CD4-positive, alpha-beta T cell treated with Interferon gamma for 1 hour (primary cell): ENCODE results near the gene OR6Y1.
A peak's percentile ranks its signal among the peaks of the same experiment; 100 is the strongest.

Experiments
- DNase-seq: peaks from one replicate; pipeline ENCODE4 v3.0.0-alpha.2; 2020

Gene OR6Y1, protein sequence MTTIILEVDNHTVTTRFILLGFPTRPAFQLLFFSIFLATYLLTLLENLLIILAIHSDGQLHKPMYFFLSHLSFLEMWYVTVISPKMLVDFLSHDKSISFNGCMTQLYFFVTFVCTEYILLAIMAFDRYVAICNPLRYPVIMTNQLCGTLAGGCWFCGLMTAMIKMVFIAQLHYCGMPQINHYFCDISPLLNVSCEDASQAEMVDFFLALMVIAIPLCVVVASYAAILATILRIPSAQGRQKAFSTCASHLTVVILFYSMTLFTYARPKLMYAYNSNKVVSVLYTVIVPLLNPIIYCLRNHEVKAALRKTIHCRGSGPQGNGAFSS

DNA sequence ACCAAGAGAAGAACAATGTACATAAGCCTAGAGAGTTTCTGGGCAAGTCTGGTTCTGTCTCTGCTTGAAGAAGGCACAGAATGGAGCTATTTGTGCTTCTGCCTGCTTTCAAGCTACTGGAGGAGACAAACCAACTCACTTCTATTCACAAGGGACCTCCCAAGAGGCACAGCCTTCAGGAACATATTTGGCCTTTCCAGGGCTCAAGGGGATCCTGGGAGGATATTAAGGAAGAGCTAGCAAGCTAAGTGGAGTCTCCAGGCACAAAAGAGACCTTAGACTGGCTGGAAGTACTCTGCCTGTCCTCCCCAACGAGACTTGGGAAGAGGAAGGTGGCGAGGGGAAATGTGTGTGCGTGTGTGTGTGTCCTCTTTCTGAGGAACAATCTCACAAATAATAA lies at the start of gene OR6Y1:
OR6Y1 (minus strand) TSS at position 54 of the 400 bp plus-strand sequence. CDS start 6,300 bp downstream, outside the sequence.
- no peak for DNase-seq

DNA sequence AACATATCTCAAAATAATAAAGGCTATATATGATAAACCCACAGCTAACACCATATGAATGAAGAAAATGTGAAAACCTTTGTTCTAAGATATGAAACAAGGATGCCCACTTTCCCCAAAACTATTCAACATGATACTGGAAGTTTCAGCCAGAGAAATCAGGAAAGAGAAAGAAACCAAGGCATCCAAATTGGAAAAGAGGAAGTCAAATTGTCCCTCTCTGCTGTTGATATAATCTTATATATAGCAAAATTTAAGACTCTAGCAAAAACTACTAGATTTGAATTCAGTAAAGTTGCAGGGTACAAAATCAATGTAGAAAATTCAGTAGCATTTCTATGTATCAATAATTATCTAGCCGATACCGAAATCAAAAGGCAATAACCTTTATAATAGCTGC lies 46.5 kb upstream of the OR6Y1 start:
- no peak for DNase-seq

DNA sequence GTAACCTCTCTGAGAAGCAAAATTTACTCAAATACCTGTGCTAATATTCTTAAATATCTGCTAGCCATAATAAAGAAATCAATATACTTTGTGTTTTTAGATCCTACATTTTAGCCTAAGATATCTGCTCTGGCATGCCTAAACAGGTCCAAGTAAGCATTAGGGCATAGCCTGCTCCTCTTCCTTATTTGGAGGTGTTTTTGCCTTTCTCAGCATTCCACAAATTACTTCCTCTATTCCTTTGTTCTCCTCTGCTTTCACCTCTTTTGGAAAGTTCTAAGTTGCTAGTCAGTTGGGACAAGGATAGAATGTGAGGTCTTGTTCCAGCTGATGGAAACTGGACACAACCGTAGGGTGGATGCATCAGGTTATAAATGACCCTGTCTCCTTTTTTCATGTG lies 32.7 kb upstream of the OR6Y1 start:
- DNase-seq: no peak

DNA sequence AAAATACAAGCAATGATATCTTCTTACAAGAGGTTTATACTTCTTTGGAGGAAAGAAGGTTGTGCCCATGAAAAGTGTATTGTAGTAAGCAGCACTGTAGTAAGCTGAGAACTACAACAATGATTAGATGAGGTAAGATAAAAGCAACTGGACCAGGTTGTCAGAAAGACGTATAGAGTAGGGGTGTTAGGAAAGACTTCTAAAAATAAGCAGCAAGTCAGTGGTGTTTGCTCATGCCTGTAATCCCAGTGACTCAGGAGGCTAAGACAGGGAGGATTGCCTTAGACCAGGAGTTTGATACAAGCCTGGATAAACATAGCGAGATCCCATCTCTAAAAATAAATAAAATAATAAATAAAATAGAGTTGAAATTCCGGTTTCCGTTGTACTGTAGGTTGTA lies 29.8 kb upstream of the OR6Y1 start:
- no peak for DNase-seq

DNA sequence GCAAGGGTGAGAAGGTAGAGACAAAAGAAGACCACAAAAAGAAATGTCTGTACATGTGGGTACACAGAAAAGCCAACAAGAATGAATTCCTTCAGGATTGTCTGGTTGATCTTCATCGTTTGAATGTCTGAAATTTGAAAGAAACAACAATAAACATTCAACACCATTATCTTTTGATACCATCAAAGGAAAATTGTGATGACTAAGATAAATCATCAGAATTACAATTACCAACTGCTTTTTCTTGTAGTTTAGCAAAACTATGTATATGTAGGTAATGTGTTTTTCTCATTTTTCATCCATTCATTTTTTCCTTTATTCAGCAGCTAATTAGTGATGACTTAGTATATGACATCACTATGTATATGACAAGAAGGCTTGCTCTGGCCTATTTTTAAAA lies 25.5 kb upstream of the OR6Y1 start, which contains the start of gene OR10X1:
OR10X1 (minus strand) TSS at position 167 of the 400 bp plus-strand sequence; CDS start at position 167, 0 bp downstream.
- no peak for DNase-seq

DNA sequence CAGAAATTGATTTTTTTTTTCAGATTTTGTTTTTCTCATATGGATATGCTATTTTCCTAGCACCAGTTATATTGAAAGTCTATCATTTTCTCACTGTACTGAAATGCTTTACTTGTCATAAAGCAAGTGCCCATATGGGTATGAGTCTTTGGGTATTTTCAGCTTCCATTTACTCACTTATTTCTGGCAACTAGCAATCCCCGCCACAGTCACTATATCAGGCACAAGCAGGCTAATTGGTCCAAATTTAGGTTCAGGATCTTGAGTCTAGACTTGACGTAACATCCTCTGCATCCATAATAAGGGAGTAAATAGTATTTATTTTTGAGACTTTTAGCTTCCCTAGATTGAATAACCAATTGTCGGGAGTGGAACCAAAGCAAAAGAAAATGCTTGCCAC lies 23.4 kb upstream of the OR6Y1 start:
- DNase-seq: no peak

DNA sequence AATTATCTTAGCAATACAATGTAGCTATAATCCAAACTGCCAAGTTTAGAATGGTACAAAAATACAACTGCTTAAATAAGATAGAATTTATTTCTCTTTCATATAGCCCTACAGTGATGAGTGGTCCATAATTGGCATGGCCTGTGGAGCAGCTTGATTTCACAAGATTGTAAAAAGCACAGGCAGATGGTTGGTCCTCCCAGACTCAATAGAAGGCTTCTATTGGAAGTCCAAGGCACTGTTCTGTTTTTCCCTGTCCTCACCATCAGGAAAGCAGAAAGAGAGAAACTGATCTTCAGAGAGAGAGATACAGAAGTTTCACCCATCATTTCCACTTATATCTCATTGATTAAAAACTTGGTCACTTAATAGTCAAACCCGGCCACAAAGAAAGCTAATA lies 18.0 kb upstream of the OR6Y1 start:
- no peak for DNase-seq

DNA sequence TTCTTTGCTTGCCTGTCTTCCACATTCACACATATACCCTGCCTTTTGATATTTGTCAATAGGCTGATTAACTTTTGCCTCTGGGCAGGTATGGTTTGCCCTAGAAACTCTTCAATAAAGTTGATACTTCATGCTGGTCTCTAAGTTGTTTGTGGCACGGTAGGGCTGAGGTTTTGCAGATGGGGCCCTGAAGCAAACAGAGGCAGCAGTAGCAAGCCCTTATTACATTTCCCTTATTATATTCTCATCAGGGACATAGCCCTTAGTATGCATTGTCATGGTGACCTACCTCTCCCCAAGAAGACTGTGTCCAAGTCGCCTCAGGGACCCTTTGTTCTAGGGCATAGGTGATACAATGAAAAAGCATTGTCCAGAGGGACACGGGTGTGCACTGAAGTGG lies 16.3 kb upstream of the OR6Y1 start, which contains the start of gene OR6P1:
OR6P1 (minus strand) TSS at position 101 of the 400 bp plus-strand sequence. CDS start 6,976 bp downstream, outside the sequence.
- no peak for DNase-seq

DNA sequence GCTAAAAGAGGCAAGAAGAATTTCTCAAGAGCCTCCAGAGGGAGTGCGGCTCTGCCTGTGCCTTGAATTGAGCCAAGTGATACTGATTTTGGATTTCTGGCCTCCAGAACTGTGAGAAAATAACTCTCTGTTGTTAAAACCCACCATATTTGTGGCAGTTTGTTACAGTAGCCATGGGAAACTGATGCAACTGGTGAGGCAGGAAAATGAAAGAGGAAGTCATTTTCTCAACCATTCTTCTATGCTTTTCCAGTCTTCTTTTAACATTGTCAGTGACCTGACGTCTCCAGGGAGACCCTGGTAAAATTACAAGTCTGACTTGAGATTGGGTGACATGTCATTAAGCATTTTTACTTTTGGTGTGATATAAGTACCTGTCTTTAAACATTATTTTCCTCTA lies 10.4 kb upstream of the OR6Y1 start:
- DNase-seq: no peak

DNA sequence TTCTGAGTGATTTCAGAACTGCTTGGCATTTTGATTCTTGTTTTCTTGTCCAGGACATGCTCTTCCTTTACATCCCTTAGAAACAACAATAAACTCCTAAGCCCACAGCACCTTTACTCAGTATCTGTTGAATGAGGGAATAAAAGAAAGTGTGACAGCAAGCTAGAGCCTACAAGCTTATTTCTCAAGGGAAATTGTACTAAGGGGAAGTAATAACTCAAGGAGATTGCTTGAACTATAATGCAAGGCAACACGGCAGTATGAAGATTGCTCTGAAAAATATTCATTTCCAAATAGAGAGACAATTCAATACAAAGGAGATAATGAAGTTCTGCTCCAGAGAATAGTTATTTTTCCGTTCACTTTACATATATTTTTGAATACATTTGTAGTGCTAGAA lies 9.6 kb upstream of the OR6Y1 start:
- no peak for DNase-seq

DNA sequence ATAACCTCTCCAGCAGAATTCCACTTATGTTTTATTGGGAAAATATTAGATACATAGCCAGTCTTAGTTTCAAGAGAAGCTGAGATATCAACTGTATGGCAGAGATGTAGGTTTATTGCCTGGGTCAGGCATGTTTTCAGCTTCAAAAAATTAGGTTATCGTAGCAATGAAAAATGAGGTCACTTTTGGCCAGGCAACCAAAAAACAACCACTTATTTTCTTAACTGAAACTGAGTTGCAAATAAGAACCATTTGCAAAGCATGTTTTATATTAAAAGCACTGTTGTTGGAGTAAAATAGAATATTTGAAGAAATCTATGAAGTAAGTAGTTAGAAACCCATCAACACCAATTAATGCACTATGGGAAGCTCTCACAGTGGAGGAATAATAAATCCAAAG lies 5.5 kb upstream of the OR6Y1 start:
- DNase-seq: no peak

DNA sequence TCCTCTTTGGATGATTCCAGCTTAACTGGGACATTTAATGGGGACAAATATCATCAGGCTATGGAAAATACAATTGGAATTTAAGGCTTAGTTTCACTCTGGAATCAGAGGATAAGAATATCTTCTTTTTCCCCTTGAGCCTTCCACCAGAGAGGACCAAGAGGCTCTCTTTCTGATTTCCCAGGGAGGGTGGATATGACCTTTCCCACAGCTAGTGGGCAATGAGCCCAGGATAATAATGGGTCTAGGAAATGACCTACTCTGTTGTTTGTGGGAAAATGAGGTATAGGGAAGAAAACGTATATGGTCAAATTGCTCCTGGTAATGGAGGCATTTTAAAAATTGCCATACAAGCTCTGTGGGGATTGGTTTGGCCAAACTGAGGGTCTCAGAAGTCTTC lies 1.9 kb downstream of the OR6Y1 start:
- no peak for DNase-seq

DNA sequence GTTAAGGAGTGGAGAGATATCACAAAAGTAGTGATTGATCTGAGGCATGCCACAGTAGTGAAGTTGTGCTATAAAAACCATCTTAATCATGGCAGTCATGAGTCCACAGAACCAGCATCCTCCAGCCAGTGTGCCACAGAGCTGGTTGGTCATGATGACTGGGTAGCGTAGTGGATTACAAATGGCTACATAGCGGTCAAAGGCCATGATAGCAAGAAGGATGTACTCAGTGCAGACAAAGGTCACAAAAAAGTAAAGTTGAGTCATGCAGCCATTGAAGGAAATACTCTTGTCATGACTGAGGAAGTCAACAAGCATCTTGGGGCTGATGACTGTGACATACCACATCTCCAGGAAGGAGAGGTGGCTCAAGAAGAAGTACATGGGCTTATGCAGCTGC lies 6.7 kb downstream of the OR6Y1 start:
- DNase-seq: no peak

DNA sequence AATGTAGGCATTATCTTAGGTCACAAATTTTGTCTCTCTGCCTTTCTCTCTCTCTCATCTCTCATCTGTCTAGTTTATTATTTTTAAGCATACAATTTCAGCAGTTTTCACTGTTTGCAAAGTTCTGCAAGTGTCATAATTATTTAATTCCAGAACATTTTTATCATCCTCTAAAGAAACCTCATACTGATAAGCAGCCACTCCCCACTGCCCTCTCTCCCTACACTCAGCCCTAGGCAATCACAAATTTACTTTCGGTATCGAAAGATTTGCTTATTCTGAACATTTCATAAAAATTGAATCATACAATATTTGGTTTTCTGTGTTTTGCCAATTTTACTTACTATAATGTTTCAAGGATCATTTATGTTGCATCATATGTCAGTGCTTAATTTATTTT lies 16.6 kb downstream of the OR6Y1 start:
- DNase-seq: no peak

DNA sequence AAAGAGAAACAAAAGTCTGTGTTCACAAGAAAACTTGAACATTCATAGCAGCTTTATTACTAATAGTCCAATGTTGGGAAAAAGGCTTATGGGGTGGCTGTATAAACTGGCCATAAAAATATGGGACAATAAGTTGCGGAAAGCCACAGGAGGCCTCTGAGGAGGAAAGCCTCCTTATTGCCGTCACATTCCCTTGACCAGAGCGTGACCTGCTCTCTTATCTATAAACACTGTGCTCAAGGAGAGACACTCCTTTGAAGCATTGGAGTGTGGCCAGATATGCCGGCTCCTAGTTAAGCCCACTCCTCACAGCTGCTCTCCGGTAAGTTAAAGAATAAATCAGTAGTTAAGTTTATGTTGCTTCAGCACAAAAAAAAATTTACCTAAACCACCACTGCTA lies 19.7 kb downstream of the OR6Y1 start:
- no peak for DNase-seq

DNA sequence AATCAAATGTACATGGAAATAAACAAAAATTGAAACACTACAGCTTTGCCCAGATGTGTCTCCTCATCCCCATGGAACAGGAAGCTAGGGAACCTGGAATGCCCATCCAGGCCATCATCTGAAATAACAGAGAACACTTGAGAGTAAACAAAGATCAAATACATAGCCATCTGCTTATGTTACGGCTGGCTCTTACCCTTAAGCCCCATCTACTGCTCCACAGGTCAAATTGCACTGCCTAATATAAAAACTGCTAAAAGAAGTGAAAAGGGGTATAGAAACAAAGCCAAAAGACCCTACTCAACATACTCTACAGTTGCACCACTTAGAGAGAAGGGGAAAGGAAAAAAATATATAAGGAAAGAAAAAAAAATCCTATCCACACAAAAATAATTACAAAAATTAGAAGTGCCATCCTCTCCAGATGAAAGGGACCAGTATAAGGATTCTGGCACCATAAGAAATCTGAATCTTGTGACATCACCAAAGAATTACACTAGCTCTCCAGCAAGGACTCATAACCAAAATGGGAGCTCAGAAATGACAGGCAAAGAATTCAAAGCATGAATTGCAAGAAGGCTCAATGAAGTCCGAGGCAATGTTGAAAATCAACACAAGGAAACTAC lies 26.9 kb downstream of the OR6Y1 start:
- no peak for DNase-seq

DNA sequence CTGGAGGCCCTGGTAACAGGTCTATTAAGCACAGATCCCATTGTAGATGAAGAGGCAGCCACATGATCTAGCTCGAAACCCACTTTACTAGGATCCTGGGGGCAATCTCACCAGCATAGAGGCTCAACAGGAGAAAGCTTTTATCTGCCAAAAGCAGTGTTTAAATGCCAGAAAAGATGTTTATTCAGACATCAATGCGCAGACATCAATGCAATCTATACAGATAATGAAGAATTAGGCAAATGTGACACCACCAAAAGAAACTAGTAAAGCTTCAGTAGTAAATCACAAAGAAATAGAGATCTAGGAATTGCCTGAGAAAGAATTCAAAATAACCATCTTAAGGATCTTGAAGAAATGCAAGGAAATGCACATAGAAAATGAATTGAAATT lies 32.5 kb downstream of the OR6Y1 start:
- no peak for DNase-seq

DNA sequence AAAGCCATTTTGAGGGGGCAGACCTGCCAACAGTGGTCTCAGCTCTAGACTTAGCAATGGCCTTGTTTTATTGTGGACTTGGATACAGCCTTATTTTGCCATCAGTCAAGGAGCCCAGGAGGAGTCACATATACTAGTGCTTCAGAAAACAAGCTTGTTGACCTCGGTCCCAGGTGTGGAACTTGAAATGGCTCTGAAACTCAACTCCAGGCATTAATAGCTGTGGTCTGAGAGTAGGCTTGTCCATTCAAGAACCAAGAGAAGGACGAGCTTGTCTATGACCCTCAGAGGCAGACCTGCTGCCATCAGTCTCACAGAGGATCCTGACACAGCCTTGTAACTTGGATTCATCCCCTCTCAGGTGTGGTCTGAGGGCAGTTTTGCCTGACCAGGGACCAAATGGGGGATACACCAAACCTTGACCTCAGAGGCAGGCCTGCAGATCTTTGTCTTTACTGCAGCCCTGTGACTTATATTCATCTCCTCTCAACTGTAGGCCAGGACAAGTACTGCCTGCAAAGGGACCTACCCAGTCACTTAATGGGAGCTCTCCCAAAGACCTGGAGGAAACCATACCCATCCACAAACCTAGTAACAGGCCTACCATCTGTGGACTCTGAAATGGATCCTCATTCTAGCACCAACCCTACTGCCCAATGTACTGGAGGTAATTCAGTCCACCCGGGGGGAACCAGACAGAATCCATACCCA lies 33.1 kb downstream of the OR6Y1 start:
- no peak for DNase-seq

DNA sequence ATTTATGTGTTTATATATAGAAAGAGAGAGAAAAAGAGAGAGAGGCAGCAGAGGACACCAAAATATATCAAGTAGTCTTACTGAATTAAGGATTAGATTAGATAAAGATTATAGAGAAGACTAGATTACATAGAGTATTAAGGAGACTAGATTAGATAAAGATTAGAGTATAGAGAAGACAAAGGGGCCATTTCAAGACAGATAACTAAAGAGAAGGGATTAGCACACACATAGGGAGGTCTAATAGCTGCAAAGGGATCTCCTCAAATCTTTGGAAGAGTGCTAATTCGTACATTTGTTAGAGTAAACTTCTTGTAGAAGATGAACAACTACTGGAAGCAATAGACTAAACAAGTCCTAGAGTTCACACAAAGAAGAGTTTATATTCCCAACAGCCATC lies 34.2 kb downstream of the OR6Y1 start:
- no peak for DNase-seq

DNA sequence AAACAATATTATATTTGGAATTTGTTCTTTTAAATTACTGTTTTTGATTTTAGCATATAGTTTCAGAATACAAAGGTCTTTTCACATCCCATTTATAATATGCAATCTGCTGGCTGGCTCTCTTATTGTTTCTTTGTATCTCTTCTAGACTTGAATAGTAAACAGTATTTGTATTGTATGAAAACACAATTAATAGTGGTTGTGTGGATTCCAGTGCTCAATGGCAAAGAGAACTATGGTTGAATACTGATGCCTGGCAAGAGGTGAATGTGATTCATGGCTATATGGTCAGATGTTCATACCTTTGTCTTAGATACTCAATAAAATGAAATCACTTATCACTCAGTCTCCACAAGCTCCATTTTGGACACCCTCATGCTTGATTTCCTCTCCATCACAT lies 37.2 kb downstream of the OR6Y1 start:
- no peak for DNase-seq

DNA sequence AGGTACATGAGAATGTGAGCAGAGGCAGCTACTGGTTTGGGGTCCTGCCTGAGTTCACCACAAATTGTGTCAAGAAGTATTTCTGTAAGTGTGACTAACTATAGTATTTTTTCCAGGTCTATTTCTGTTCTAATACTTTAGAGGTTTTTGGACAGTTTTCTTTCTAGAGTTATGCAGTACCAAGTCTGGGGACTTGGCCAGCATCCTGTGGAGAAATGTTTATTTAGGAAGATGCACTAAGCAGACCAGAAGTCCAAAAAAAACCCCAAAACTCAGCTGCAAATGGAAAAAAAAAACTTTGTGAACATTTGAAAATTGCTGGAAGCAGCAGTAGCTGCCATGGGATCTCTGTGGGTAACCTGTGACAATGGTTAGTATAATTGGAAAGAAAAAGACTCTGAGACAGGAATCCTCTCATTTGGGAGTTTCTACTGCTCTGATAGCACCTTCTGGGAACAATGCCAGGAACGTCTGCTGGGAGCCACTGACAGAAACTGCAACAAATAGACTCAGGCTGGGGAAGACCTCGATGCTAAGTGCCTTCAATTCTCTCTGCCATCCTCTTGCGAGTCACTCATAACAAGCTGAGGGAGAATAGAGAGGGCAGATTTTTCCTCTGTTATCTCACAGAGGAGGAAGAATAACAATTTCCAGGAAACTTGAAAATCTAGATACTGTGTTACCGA lies 44.6 kb downstream of the OR6Y1 start:
- no peak for DNase-seq

DNA sequence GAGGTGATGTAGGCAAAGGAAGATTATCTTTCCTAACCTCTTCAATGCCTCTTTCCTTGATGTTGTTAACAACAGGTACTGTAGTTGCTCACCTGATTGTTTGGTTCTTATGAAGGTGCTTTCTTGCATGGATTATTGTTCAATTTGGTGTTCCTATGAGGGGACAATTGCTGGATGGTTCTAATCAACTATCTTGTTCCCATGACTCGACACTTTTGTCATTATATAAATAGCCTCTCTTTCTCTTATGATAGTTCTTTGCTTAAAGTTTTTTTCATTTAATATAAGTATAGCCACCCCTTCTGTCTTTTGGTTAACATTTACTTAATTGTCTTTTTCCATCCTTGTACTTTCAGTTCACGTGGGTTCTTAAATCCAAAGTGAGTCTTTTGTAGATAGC lies 46.7 kb downstream of the OR6Y1 start:
- no peak for DNase-seq

DNA sequence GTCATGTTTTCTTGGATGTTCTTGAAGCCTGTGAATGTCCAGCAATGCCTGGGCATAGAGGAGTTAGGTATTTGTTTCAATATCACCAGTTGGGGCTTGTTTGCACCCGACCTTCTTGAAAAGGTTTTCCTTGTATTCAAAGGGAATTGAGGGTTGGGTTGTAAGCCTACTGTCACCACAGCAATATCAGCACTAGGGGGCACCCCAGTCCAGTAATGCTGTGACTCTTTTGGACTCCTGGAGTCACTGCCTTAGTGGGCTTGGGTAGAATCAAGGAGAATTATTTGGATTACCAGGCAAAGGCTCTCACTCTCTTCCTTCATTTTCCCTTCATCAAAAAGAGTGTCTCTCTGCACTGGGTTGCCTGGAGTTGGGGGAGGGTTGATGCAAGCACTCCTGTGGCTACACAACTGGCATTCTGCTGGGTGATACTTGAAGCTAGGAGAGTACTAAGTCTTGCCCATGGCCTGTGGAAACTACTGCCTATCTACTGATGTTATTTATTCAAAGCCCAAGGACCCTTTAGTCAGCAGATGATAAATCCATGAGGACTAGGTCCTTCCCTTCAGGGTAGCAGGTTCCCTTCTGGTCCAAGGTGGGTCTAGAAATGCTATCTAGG lies 47.7 kb downstream of the OR6Y1 start:
- DNase-seq: peak; percentile 23
